PC-3 (cell line): ENCODE measurements around the gene GOLT1A. TPM values are rescaled to one million over a fixed set of nuclear protein-coding genes. Genes with fewer than 3 reads are reported as not detected.

Experiments
- ATAC-seq: fragments of 200-7000 bp; cut with Tn5 transposase; 2 replicates; pipeline ENCODE4 v1.9.1; 2020; ENCODE audit warnings: mild to moderate bottlenecking, moderate library complexity
- BruUV-seq: library from RNA; stranded (reverse); fragments of 400-500 nt; replicated peaks from 2 replicates; lab custom pipeline; 2021; lab: Mats Ljungman, UMichigan
- CTCF ChIA-PET: fragments of 300-600 bp; sonication (Branson Sonifier 250); formaldehyde crosslinking; loops from one replicate; lab custom pipeline; 2022; ENCODE audit warnings: antibody characterized with exemption; lab: Charles Lee
- POLR2A ChIA-PET: fragments of 300-600 bp; sonication (Branson Sonifier 250); formaldehyde crosslinking; loops from one replicate; lab custom pipeline; 2022; ENCODE audit warnings: antibody characterized with exemption; ENCODE audit not compliant: unreplicated experiment; lab: Charles Lee
- DNase-seq: peaks from one replicate; pipeline ENCODE4 v3.0.0-alpha.2; 2015
- H2AFZ ChIP-seq: fragments of 300-600 bp; sonication (generic); 2 replicates; pipeline ENCODE4 v1.6.0; 2016; ENCODE audit warnings: antibody characterized with exemption, low read length
- H3F3A ChIP-seq: fragments of 300-600 bp; sonication (generic); one replicate; pipeline ENCODE4 v1.6.0; 2017; ENCODE audit warnings: antibody characterized with exemption, low read length, control low read depth, mild to moderate bottlenecking; ENCODE audit not compliant: unreplicated experiment
- H3K27ac ChIP-seq: fragments of 300-600 bp; sonication (generic); 2 replicates; pipeline ENCODE4 v1.5.1; 2016; ENCODE audit warnings: mild to moderate bottlenecking, low read length
- H3K27me3 ChIP-seq: fragments of 300-600 bp; sonication (generic); 2 replicates; pipeline ENCODE4 v1.6.1; 2016; ENCODE audit warnings: low read length, mixed read lengths
- H3K36me3 ChIP-seq: fragments of 300-600 bp; sonication (generic); 2 replicates; pipeline ENCODE4 v1.6.1; 2016; ENCODE audit warnings: low read depth, mixed run types, low read length, mixed read lengths
- H3K4me1 ChIP-seq: fragments of 300-600 bp; sonication (generic); 2 replicates; pipeline ENCODE4 v1.5.1; 2016; ENCODE audit warnings: low read length; ENCODE audit not compliant: insufficient read depth
- H3K4me2 ChIP-seq: fragments of 300-600 bp; sonication (generic); 2 replicates; pipeline ENCODE4 v1.6.0; 2016; ENCODE audit warnings: low read length
- H3K4me3 ChIP-seq: fragments of 300-600 bp; sonication (generic); 2 replicates; pipeline ENCODE4 v1.5.1; 2016; ENCODE audit warnings: mild to moderate bottlenecking, low read length, mixed read lengths
- H3K79me2 ChIP-seq: fragments of 300-600 bp; sonication (generic); 2 replicates; pipeline ENCODE4 v1.6.1; 2017; ENCODE audit warnings: low read length, mixed read lengths
- H3K9ac ChIP-seq: fragments of 300-600 bp; sonication (generic); 2 replicates; pipeline ENCODE4 v1.6.0; 2016; ENCODE audit warnings: mild to moderate bottlenecking, low read length
- H3K9me2 ChIP-seq: fragments of 300-600 bp; sonication (generic); replicated peaks from 2 replicates; pipeline ENCODE4 v1.6.1; 2016; ENCODE audit warnings: mixed run types, low read length, mixed read lengths
- H3K9me3 ChIP-seq: fragments of 300-600 bp; sonication (generic); 2 replicates; pipeline ENCODE4 v1.6.1; 2016; ENCODE audit warnings: low read length, mixed read lengths
- H4K20me1 ChIP-seq: fragments of 300-600 bp; sonication (generic); 2 replicates; pipeline ENCODE4 v1.6.1; 2016; ENCODE audit warnings: low read length, mixed read lengths
- CTCF ChIP-seq: fragments of 300-600 bp; sonication (generic); conservative IDR thresholded peaks from 2 replicates; pipeline ENCODE4 v1.5.1; 2017; ENCODE audit warnings: antibody characterized with exemption, low read depth, mild to moderate bottlenecking, low read length
- EZH2 ChIP-seq: fragments of 300-600 bp; sonication (generic); IDR thresholded peaks from one replicate; pipeline ENCODE4 v1.6.1; 2017; ENCODE audit warnings: antibody characterized with exemption, mild to moderate bottlenecking, low read length; ENCODE audit not compliant: unreplicated experiment
- EZH2phosphoT487 ChIP-seq: fragments of 300-600 bp; sonication (generic); IDR thresholded peaks from 2 replicates; pipeline ENCODE4 v1.6.1; 2018; ENCODE audit warnings: mild to moderate bottlenecking, antibody characterized with exemption, low read length, borderline replicate concordance
- intact Hi-C: fragments of 100-400 bp; cut with micrococcal nuclease; formaldehyde crosslinking; loops from 2 replicates; pipeline ENCODE4 v1.9.0; 2023
- total RNA-seq: library from RNA; depleted of rRNA; stranded (reverse); fragments of >200 nt; gene quantifications from 2 replicates; pipeline ENCODE4 v1.2.3, GENCODE V29; 2014

Gene GOLT1A
- total RNA-seq, 1 experiment from 2014 or later, result 13.3 TPM

- Histone ChIP-seq H3K27ac (no peak overlapping the region), H3K4me1 (peaks cover 17% of the 10 kb centered on the region), H2AFZ (no peak overlapping the region), H3K9me3 (no peaks in the 10 kb centered on the region), H3K4me3 (no peak overlapping the region), H3K36me3 (no peaks in the 10 kb centered on the region), H3K9ac (no peak overlapping the region), H4K20me1 (no peaks in the 10 kb centered on the region), H3K27me3 (no peaks in the 10 kb centered on the region), H3K4me2 (no peak overlapping the region), H3K79me2 (no peaks in the 10 kb centered on the region), H3K9me2 (no peaks in the 10 kb centered on the region), H3F3A (no peaks in the 10 kb centered on the region)
- ChIA-PET POLR2A (no interaction called here), CTCF (no interaction called here)
- ATAC-seq, result no peak
- BruUV-seq, result no TSS peak
- no peak for DNase-seq
- intact Hi-C loops, result no loop called here
- TF ChIP-seq EZH2 (no peak), EZH2phosphoT487 (no peak), CTCF (no peak)
Measured at GRCh38 chr1:204186597-204186996, 27.2 kb downstream of the GOLT1A start.

DNA sequence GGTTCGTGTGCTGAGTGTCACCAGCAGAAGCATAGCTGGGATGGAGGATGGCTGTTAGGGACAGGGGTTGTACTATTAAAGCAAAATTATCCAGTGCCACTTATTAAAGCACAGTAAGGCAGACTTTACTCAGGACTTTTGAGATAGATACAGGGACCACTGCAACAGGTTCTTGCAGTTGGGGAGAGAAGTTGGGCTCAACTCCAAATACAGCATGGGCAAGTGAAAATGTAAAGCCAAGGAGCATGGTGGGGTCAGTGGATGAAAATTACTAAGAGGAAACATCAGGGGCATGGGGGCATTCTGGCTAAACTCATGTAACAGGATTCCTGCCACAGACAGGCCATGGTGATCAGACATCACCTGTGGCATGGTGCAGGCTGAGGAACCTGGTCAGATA lies 32.7 kb downstream of the GOLT1A start:
- intact Hi-C loops, result no loop called here

More for the DNA sequence above, 32.7 kb downstream of the GOLT1A start:
- H3K27ac ChIP-seq, result no peak overlapping the region
- no TSS peak for BruUV-seq
- TF ChIP-seq EZH2, result no peak
- no peak for TF ChIP-seq CTCF
- no peak for TF ChIP-seq EZH2phosphoT487
- no peak overlapping the region for H3K4me3 ChIP-seq
- H2AFZ ChIP-seq, result no peak overlapping the region
- peaks cover 10% of the 10 kb centered on the region for H3K79me2 ChIP-seq
- H3K27me3 ChIP-seq, result no peaks in the 10 kb centered on the region
- no peaks in the 10 kb centered on the region; the same call in 1 of the 2 replicates for H3K36me3 ChIP-seq
- H3K9me3 ChIP-seq, result no peaks in the 10 kb centered on the region
- ATAC-seq (no peak), DNase-seq (no peak)
- no peak overlapping the region for H3K9ac ChIP-seq
- POLR2A ChIA-PET, result no interaction called here
- CTCF ChIA-PET, result no interaction called here
- H4K20me1 ChIP-seq, result no peaks in the 10 kb centered on the region
- H3F3A ChIP-seq, result no peaks in the 10 kb centered on the region
- H3K4me2 ChIP-seq, result no peak overlapping the region
- H3K9me2 ChIP-seq, result no peaks in the 10 kb centered on the region
- H3K4me1 ChIP-seq, result peaks cover 14% of the 10 kb centered on the region
